Gastrocnemius medialis (tissue), 4 donors: ENCODE measurements around the gene UTS2.

ENCODE experiments used
- POLR2A ChIP-seq, 2 donors: fragments of 450-650 bp; IDR thresholded peaks; one replicate each; pipeline ENCODE4 v1.6.1; 2017; ENCODE audit warnings: antibody characterized with exemption in 2 of 2, mild to moderate bottlenecking in 2 of 2, moderate library complexity in 2 of 2
- TF ChIP-seq, protein P1 (sequence below), 5 experiments: fragments of 450-650 bp in 3 of 5; fragments of 200-600 bp in 2 of 5; sonication (generic) in 2 of 5; IDR thresholded peaks in 4 of 5; conservative IDR thresholded peaks in 1 of 5; 1 replicate in 4 of 5; 2 replicates in 1 of 5; pipeline ENCODE4 v1.5.1; 2016 to 2019; ENCODE audit warnings: antibody characterized with exemption in 5 of 5, mild to moderate bottlenecking in 3 of 5, moderate library complexity in 3 of 5

DNA sequence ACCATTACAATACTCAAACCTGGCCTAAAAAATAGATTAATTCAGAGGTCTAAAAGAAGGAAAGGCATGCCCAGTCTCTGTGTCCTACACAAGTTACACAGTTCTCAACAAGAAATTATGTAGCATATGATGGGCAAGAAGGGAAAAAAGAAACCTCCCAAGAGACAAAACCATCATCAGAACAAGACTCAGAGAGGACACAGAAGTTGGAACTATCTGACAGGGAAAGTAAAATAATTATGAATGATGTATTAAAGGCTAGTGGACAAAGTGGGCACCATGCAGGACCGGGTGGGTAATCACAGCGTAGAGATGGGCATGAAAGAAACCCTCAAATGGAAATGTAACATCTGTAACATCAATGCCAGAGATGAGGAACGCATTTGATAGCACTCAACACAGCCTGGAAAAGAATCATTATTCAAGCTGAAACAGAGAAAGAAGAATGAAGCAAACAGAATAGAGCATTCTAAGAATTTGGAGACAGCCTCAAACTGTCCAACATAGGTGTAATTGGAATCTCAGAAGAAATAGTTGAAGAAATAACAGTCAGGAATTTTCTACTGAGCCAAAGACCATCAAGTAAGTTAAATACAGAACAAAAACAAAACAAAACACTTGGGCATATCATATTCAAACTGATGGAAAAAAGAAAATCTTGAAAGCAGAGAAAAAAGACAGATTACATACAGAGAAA, 39.0 kb downstream of the UTS2 start:
- TF ChIP-seq POLR2A (IDR thresholded peaks at IDR 0.05) = no peak
- TF ChIP-seq, protein P1, sequence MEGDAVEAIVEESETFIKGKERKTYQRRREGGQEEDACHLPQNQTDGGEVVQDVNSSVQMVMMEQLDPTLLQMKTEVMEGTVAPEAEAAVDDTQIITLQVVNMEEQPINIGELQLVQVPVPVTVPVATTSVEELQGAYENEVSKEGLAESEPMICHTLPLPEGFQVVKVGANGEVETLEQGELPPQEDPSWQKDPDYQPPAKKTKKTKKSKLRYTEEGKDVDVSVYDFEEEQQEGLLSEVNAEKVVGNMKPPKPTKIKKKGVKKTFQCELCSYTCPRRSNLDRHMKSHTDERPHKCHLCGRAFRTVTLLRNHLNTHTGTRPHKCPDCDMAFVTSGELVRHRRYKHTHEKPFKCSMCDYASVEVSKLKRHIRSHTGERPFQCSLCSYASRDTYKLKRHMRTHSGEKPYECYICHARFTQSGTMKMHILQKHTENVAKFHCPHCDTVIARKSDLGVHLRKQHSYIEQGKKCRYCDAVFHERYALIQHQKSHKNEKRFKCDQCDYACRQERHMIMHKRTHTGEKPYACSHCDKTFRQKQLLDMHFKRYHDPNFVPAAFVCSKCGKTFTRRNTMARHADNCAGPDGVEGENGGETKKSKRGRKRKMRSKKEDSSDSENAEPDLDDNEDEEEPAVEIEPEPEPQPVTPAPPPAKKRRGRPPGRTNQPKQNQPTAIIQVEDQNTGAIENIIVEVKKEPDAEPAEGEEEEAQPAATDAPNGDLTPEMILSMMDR (IDR thresholded peaks at IDR 0.05 in 4 of 5, conservative IDR thresholded peaks at IDR 0.05 in 1 of 5) = no peak
